Loucy (cell line): ENCODE data around the gene NLRP12.
"Not testable (repeated sequence)": the region's sequence is repeated elsewhere in the genome, so short reads cannot be mapped to it uniquely, and the experiment has no call there.

ENCODE experiments used
- H2AFZ ChIP-seq: fragments of 200-600 bp; sonication (generic); 2 replicates; pipeline ENCODE4 v1.6.0; 2016; ENCODE audit warnings: antibody characterized with exemption, mild to moderate bottlenecking, low read length, moderate library complexity
- H3F3A ChIP-seq: fragments of 200-600 bp; 2 replicates; pipeline ENCODE4 v1.6.0; 2016; ENCODE audit warnings: antibody characterized with exemption, low read depth, mild to moderate bottlenecking
- H3K27me3 ChIP-seq: fragments of 200-600 bp; sonication (generic); 2 replicates; pipeline ENCODE4 v1.6.1; 2014; ENCODE audit warnings: low read length, mild to moderate bottlenecking; ENCODE audit not compliant: insufficient read depth, poor library complexity, severe bottlenecking
- H3K36me3 ChIP-seq: fragments of 200-600 bp; sonication (generic); 2 replicates; pipeline ENCODE4 v1.6.1; 2016; ENCODE audit warnings: low read length; ENCODE audit not compliant: insufficient read depth
- H3K4me1 ChIP-seq: fragments of 200-600 bp; sonication (generic); 2 replicates; pipeline ENCODE4 v1.5.1; 2014; ENCODE audit warnings: low read length, mild to moderate bottlenecking; ENCODE audit not compliant: insufficient read depth, poor library complexity, severe bottlenecking
- H3K4me2 ChIP-seq: fragments of 200-600 bp; sonication (generic); 2 replicates; pipeline ENCODE4 v1.6.0; 2014; ENCODE audit warnings: antibody characterized with exemption, low read length, low read depth, mild to moderate bottlenecking; ENCODE audit not compliant: poor library complexity, severe bottlenecking
- H3K4me3 ChIP-seq: fragments of 200-600 bp; sonication (generic); 2 replicates; pipeline ENCODE4 v1.5.1; 2014; ENCODE audit warnings: low read length, mild to moderate bottlenecking, mixed read lengths; ENCODE audit not compliant: poor library complexity, severe bottlenecking
- H3K79me2 ChIP-seq: fragments of 200-600 bp; sonication (generic); 2 replicates; pipeline ENCODE4 v1.6.1; 2014; ENCODE audit warnings: low read length; ENCODE audit not compliant: insufficient read depth
- H3K9ac ChIP-seq: fragments of 200-600 bp; sonication (generic); 2 replicates; pipeline ENCODE4 v1.6.0; 2014; ENCODE audit warnings: mild to moderate bottlenecking, low read depth, low read length, moderate library complexity; ENCODE audit not compliant: poor library complexity, severe bottlenecking
- H3K9me2 ChIP-seq: fragments of 200-600 bp; sonication (generic); replicated peaks from 2 replicates; pipeline ENCODE4 v1.6.1; 2016; ENCODE audit warnings: low read depth, low read length, mixed read lengths
- H3K9me3 ChIP-seq: fragments of 200-600 bp; sonication (generic); 2 replicates; pipeline ENCODE4 v1.6.1; 2014; ENCODE audit warnings: mild to moderate bottlenecking, antibody characterized with exemption, low read length, low read depth; ENCODE audit not compliant: insufficient read depth
- H4K20me1 ChIP-seq: fragments of 200-600 bp; sonication (generic); 2 replicates; pipeline ENCODE4 v1.6.0; 2014; ENCODE audit warnings: antibody characterized with exemption, low read length, mild to moderate bottlenecking; ENCODE audit not compliant: insufficient read depth, poor library complexity, severe bottlenecking
- CTCF ChIP-seq: fragments of 200-600 bp; sonication (generic); conservative IDR thresholded peaks from 2 replicates; pipeline ENCODE4 v1.5.1; 2014; ENCODE audit warnings: mild to moderate bottlenecking, antibody characterized with exemption, low read length
- EZH2phosphoT487 ChIP-seq: fragments of 200-600 bp; IDR thresholded peaks from 2 replicates; pipeline ENCODE4 v1.6.1; 2018; ENCODE audit warnings: antibody characterized with exemption, mild to moderate bottlenecking, moderate library complexity, borderline replicate concordance

NLRP12 gene

GRCh38 chr19:53780506-53780905 lies 43.6 kb downstream of the NLRP12 start:
- TF ChIP-seq EZH2phosphoT487 (no peak), CTCF (no peak)
- Histone ChIP-seq H3K36me3 (no peaks in the 10 kb centered on the region), H3F3A (no peaks in the 10 kb centered on the region), H3K9ac (no peak overlapping the region), H3K9me2 (no peaks in the 10 kb centered on the region), H3K9me3 (no peaks in the 10 kb centered on the region), H3K79me2 (no peaks in the 10 kb centered on the region), H3K4me3 (no peak overlapping the region), H3K4me2 (no peak overlapping the region), H4K20me1 (no peaks in the 10 kb centered on the region), H2AFZ (no peak overlapping the region), H3K27me3 (no peaks in the 10 kb centered on the region), H3K4me1 (no peaks in the 10 kb centered on the region)

- H3K4me2 ChIP-seq: no peak overlapping the region
- H3K9me2 ChIP-seq: no peaks in the 10 kb centered on the region
- H3K9me3 ChIP-seq: no peaks in the 10 kb centered on the region
- TF ChIP-seq CTCF: no peak
- no peaks in the 10 kb centered on the region for H3K79me2 ChIP-seq
- H4K20me1 ChIP-seq: no peaks in the 10 kb centered on the region
- no peaks in the 10 kb centered on the region for H3K27me3 ChIP-seq
- H2AFZ ChIP-seq: no peak overlapping the region
- H3K4me3 ChIP-seq: no peak overlapping the region
- no peaks in the 10 kb centered on the region for H3K36me3 ChIP-seq
- H3F3A ChIP-seq: no peaks in the 10 kb centered on the region
- no peak overlapping the region for H3K9ac ChIP-seq
- H3K4me1 ChIP-seq: no peaks in the 10 kb centered on the region
Measured at GRCh38 chr19:53775524-53775923, 48.6 kb downstream of the NLRP12 start.

GRCh38 chr19:53774491-53774890 lies 49.6 kb downstream of the NLRP12 start:
- not testable (repeated sequence) for H3K27me3 ChIP-seq, H3K4me3 ChIP-seq, H4K20me1 ChIP-seq

GRCh38 chr19:53773999-53774398 lies 50.1 kb downstream of the NLRP12 start:
- Histone ChIP-seq H3K79me2 (no peaks in the 10 kb centered on the region), H3K36me3 (no peaks in the 10 kb centered on the region), H4K20me1 (no peaks in the 10 kb centered on the region), H3K9ac (no peak overlapping the region), H3K9me3 (no peaks in the 10 kb centered on the region), H3K4me3 (no peak overlapping the region), H3K4me2 (no peak overlapping the region), H3K27me3 (no peaks in the 10 kb centered on the region), H3K9me2 (no peaks in the 10 kb centered on the region), H2AFZ (no peak overlapping the region), H3K4me1 (no peaks in the 10 kb centered on the region), H3F3A (no peaks in the 10 kb centered on the region)
- TF ChIP-seq EZH2phosphoT487 (no peak), CTCF (no peak)

More at GRCh38 chr19:53774491-53774890, 49.6 kb downstream of the NLRP12 start:
- H2AFZ ChIP-seq, H3K4me2 ChIP-seq, H3K4me1 ChIP-seq, H3K79me2 ChIP-seq, H3K36me3 ChIP-seq, H3F3A ChIP-seq, H3K9ac ChIP-seq, H3K9me2 ChIP-seq, H3K9me3 ChIP-seq: not testable (repeated sequence)
